Activated naive CD4-positive, alpha-beta T cell treated with anti-CD3 and anti-CD28 coated beads, Interleukin-2, amount 50 U/mL, for 72 hours (primary cell): ENCODE measurements around the gene SNX20. TPM values are rescaled to one million over a fixed set of nuclear protein-coding genes. Genes with fewer than 3 reads are reported as not detected.
A peak's percentile ranks its signal among the peaks of the same experiment; 100 is the strongest.

Source experiments
- ATAC-seq, 2 donors: fragments of 150-1000 bp; cut with Tn5 transposase; 2 replicates each; pipeline ENCODE4 v1.10.0; 2021; ENCODE audit warnings: mild to moderate bottlenecking in 2 of 2, moderate library complexity in 2 of 2
- DNase-seq, 2 donors: peaks; one replicate each; pipeline ENCODE4 v3.0.0; 2021 to 2022; ENCODE audit warnings: low spot score in 2 of 2
- H3K27ac Mint-ChIP-seq, 2 donors: one replicate each; pipeline ENCODE4 v1.8.0; 2022; ENCODE audit warnings: mild to moderate bottlenecking in 2 of 2, mixed read lengths in 2 of 2
- H3K36me3 Mint-ChIP-seq, 2 donors: one replicate each; pipeline ENCODE4 v1.8.0; 2022; ENCODE audit warnings: mixed read lengths in 2 of 2
- H3K9me3 Mint-ChIP-seq, 2 donors: one replicate each; pipeline ENCODE4 v1.8.0; 2022; ENCODE audit warnings: mixed read lengths in 2 of 2
- total RNA-seq, 2 donors: library from RNA; stranded (reverse); gene quantifications; one replicate each; pipeline ENCODE4 v1.2.3, GENCODE V29; 2022

Gene SNX20
- total RNA-seq, 2 donors from 2014 or later, result 36.7 to 48.4 TPM

DNA sequence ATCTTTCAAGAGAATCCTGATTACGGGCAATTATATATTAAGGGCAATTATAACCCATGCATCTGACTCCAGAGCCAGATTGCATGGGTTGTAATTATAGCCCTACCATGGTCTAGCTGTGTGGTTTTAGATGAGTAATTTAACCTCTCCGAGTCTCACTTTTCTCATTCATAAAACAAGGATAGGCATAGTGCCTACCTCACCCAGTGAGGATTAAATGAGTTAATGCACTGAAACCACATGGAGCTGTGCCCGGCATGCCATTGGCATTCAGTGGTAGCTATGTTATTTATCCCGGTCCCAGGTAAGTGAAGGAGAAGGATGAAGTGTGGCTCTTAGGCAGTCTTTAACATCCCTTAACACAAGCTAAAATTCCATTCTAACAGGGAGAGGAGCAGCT, 6.3 kb downstream of the SNX20 start:
- no peak for DNase-seq
- peak in 1 of 2 donors; percentile 54 for ATAC-seq
- peaks cover 67 to 90% of the 10 kb centered on the region in 2 donors for H3K36me3 Mint-ChIP-seq
- peaks cover 18 to 21% of the 10 kb centered on the region in 2 donors for H3K9me3 Mint-ChIP-seq
- H3K27ac Mint-ChIP-seq, result no peak overlapping the region

DNA sequence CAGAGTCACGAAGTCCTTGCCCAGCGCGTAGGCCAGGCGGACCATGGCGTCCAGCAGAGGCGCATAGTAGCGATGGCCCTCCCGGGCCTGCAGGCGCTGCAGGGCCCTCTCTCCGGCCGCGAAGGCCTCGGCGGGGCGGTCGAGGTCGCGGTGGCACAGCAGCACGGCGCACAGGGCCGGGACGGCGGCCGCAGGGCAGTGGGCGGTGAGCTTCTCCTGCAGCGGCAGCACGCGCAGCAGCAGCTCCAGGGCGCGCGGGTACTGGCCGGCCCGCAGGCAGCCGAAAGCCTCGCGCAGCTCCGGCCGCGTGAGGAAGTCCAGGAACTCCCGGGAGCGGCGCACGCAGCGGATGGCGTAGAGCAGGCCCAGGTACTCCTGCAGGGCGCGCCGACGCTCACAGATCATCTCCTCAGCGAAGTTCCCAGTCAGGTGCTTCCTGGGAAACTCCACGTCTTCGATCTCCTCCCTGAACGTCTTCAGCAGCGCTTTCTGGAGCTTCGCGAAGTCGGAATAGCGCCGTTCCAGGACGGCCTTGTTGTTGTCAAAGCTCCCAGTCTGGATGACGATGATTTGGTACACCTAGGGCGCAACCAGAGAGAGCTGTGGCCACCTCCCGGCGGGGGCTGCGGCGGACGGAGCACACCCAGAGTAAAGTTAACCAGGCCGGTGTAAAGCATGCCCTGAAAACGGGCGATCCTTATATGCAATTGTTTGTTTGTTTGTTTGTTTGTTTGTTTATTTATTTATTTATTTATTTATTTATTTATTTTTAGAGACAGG, 7.4 kb downstream of the SNX20 start:
- Mint-ChIP-seq H3K36me3 (peaks cover 62 to 82% of the 10 kb centered on the region in 2 donors), H3K27ac (peak overlapping the region; percentile 53 to 55), H3K9me3 (peaks cover 18 to 21% of the 10 kb centered on the region in 2 donors)
- DNase-seq (no peak), ATAC-seq (no peak)

DNA sequence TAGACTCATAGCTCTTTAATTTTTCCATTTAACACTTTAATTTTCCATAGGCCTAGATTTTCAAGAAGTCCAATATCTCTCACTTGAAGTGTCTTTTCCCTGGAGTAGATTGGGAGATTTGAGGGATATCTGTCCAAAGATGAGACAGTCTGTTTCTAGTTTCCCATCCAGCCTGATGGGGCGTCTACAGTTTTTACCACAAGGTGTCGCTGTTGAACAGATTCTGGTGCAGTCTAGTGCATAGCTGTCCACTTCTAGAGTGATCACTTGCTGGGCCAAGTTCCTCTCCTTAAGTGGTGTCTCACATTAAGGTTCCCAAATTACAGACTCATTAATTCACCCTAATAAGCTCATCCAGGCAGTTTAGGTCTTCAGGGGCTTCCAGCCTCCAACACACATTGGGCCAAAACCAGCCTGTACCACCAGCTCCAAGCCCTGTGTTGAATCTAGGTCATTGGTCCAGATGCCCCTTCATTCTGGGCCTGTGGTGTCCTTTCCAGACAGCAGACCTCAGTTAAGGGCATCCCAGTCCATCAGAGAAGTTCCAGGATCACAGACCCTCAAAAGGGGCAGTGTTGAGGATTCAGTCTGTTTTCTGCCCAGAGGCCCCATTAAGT, 9.4 kb downstream of the SNX20 start:
- peak in 1 of 2 donors; percentile 79 for DNase-seq
- Mint-ChIP-seq H3K36me3 (peaks cover 48 to 62% of the 10 kb centered on the region in 2 donors), H3K27ac (peak overlapping the region; percentile 53 to 93), H3K9me3 (peaks cover 18 to 21% of the 10 kb centered on the region in 2 donors)
- ATAC-seq, result peak in 1 of 2 donors; percentile 39

DNA sequence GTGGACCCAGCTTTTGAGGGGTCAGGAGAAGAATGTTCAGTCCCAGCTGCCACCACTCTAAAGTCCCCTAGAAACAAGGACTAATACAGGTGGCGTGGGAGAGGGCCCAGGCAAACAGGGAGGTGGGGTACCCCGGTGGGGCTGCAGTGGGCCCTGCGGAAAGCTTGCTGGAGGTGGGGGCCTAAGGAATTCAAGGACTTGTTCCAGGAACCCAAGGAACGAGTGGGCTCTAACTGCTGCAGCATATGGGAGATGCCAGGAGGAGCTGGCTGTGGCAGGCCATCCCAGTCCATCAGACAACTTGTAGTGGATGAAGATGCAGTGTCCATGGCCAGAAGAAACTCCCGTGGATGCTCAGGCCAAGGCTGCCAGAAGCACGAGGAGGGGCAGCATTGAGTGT, 10.6 kb downstream of the SNX20 start:
- DNase-seq, result no peak
- peaks cover 41 to 50% of the 10 kb centered on the region in 2 donors for H3K36me3 Mint-ChIP-seq
- peaks cover 18 to 21% of the 10 kb centered on the region in 2 donors for H3K9me3 Mint-ChIP-seq
- no peak for ATAC-seq
- H3K27ac Mint-ChIP-seq, result no peak overlapping the region

DNA sequence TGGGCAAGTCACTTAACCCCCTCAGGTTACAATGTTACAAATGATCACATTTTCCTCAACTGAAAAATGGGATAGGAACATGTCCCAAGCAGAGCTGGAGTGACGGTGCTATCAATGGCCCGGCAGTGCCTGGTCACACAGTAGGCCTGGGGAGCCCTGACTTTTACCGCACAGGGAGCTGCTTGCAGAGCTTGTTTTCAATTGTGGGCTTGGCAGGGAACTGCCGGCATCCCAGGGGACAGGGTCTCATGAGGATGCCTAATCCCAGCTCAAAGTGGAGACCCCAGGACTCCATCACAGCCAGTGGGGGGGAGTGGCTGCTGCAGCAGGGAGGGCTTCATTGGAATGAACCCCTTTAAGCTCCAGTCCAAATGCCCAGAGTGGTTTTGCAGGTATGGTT, 11.4 kb downstream of the SNX20 start:
- no peak for ATAC-seq
- peaks cover 18 to 21% of the 10 kb centered on the region in 2 donors for H3K9me3 Mint-ChIP-seq
- H3K36me3 Mint-ChIP-seq, result peaks cover 37 to 44% of the 10 kb centered on the region in 2 donors
- peak overlapping the region in 1 of 2 donors; percentile 29 for H3K27ac Mint-ChIP-seq
- DNase-seq, result no peak

DNA sequence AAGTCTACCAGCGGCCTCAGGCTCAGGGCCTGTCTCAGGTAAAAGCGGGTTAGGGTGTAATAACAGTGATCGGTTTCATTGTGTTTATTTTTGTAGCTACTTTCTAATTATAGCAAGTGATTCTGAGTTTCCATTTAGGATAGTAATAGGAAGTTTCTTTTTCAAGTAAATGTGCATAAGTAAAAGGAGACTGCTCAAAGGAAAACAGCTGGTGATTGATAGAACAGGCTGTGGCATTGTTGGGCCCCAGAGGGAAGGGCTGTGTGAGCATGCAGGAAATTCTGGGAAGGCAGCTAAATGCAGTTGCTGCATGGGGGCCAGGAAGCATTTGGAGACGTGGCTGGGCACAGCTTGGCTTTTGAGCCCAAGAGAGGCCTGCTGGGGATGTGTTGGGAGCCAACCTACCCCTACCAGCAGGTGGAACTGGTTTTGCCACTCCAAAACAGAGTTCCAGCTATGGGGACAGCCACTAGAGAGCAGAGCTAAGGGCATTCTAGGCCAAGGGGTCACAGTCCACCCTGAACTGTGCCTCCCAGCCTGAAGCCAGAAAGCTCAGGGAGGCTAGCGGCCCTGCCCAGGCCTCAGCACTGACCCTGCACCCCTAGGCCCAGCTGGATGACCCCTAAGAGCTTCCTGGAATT, 12.6 kb downstream of the SNX20 start:
- peak overlapping the region; percentile 77 to 85 for H3K27ac Mint-ChIP-seq
- ATAC-seq (no peak), DNase-seq (no peak)
- H3K9me3 Mint-ChIP-seq, result peaks cover 17 to 18% of the 10 kb centered on the region in 2 donors
- peaks cover 29 to 31% of the 10 kb centered on the region in 2 donors for H3K36me3 Mint-ChIP-seq

DNA sequence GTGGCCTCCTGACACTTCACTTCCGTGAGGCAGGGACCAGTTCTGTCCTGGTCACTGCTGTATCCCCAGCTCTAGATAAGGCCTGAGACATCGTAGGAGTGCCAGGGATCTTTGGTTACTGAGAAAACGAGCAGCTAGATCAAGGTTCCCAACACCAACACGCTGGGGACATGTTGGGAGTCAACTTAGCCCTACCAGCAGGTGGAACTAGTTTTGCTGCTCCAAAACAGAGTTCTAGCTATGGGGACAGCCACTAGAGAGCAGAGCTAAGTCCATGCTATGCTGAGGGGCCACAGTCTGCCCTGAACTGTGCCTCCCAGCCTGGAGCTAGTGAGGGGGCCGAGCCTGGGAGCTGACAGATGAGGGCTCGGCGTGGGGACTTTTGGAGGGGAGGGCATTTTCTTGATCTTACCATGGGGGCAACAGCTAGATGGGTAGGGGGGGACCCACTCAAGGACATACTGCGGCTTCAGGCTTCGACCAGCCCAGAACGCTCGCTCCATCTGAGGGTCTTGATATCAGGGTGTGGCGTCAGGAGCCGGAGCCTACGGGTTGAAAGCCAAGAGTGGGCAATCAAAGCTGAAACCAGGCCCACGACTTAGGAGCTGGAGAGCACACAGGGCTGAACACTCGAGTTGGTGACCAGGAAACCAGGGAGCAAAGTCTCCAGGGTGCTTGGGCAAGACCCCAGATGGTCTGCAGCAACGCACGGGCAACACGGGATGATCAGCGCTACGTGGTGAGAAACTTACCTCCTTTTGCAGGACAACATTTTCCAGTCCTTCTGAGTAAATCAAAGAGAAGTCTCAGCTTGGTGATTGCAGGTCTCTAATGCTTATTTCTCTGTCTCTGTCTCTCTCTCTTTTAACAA, 13.4 kb downstream of the SNX20 start:
- Mint-ChIP-seq H3K27ac (peak overlapping the region; percentile 85 to 96), H3K9me3 (peaks cover 13 to 14% of the 10 kb centered on the region in 2 donors), H3K36me3 (peaks cover 23 to 24% of the 10 kb centered on the region in 2 donors)
- DNase-seq (no peak), ATAC-seq (peak in 1 of 2 donors; percentile 5)

DNA sequence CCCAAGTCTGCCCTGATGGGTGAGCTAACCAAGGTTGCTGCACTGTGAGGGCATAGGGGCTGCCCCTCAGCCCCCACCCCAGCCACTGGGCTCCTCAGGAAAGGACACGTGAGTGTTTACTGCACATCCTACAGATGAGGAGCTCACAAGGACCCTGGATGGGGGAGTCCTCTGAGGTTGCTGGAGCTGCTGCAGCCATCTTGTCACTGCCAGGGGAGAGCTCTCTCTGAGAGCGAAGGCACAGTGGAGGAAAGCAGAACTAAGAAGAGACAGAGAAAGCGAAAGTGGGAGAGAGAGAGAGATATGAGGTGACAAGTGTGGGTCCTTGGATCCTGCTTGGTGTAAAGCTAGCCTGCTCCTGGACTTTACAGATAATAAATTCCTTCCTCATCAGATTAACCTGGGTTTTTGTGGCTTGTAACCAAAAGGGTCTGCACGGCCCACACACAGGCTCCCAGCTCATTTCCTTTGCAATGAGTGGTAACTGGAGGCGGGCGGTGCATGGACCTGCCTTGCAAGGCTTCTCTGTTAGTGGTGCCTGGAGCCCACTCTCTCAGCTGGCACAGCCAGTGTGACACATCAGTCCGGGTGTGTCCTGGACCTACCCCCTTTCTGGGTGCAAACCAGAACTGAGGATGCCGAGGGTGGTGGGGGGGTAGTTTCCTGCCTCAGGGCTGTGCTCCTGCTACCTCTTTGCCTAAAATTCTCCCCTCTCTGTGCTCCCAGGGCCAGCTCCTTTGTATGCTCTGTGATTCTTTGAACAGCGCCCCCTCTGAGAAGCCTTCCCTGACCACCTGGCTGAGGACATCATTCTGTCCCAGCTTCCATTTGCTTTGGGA, 14.2 kb downstream of the SNX20 start:
- Mint-ChIP-seq H3K9me3 (peaks cover 5 to 7% of the 10 kb centered on the region in 2 donors), H3K36me3 (peaks cover 15% of the 10 kb centered on the region in 2 donors), H3K27ac (peak overlapping the region; percentile 85 to 96)
- DNase-seq (peak in 1 of 2 donors; percentile 41), ATAC-seq (peak; percentile 75 to 82)

DNA sequence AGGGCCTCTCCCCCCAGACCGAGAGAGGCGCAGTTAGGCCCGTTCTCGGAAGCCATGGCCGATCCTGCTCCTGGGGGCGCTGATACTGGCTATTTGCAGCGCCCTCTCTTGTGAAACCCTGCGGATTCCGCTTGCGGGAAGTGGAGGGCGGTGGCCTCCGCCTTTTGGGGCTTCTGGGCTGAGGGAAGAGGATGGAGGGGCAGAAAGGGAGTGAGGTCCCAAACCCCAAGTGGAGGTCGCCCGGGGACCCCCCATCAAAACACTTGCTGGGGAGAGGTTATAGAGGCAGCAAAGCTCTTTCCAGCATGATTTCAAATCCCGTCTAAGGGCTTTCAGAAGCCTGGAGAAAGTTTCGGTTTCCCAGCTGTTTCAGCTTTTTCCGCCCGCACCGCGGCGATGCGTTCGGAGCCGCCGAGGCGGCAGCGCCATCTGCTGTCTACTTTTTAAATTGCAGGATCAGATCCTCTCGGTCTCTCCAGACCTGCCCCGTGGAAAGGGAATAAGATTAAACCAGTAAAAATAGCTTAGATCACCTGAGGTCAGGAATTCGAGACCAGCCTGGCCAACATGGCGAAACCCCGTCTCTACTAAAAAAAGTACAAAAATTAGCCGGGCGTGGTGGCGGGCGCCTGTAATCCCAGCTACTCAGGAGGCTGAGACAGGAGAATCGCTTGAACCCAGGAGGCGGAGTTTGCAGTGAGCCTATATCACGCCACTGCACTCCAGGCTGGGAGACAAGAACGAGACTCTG, 15.8 kb downstream of the SNX20 start:
- Mint-ChIP-seq H3K27ac (peak overlapping the region; percentile 52 to 68), H3K36me3 (peaks cover 0 to 4% of the 10 kb centered on the region in 2 donors), H3K9me3 (no peaks in the 10 kb centered on the region)
- ATAC-seq, result peak; percentile 55 to 58
- DNase-seq, result peak; percentile 82 to 96

DNA sequence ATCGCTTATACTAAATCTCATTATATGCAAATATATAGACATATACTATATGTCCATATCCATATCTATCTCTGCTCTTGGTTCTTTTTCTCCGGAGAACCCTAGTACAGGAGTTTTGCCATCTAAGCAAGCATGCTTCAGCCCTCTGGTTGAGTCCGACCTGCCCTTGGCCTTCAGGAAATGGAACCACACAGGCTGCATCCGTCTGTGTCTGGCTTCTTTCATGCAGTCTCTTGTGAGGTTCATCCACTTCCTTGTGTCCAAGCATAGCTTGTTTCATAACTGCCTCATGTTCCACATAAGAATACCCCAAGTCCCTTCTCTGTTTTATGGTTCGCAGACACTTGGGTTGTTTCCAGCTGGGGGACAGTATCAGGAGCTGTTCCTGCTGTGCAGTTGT, 16.8 kb downstream of the SNX20 start:
- DNase-seq (no peak), ATAC-seq (no peak)
- Mint-ChIP-seq H3K27ac (no peak overlapping the region), H3K36me3 (no peaks in the 10 kb centered on the region), H3K9me3 (no peaks in the 10 kb centered on the region)

DNA sequence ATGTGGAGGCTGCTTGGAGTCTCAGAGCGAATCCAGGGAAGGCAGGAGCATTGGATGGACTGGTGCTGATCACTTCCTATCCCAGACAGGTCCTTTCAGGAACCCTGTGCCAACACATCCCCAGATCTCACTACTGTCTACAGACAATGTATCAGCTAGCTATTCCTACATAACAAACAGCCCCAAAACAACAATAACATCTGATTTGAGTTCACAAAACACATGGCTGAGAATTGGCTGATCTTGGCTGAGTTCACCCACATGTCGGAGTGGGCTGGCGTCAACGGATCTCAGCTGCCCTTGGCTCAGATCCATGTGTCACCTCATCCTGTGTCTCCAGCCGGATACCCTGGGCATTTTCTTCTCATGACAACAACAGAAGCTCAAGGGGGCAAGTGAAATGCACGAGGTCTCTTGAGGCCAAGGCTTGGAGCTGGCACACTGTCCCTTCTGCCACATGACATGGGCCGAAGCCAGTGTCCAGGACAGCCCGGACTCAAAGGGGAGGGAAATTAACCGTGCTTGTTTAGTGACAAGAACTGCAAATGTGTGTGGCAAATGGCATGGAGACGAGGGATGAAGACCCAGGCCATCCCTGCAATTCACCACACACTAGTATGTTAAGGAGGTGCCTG, 18.7 kb downstream of the SNX20 start:
- DNase-seq (no peak), ATAC-seq (no peak)
- no peaks in the 10 kb centered on the region for H3K36me3 Mint-ChIP-seq
- H3K27ac Mint-ChIP-seq, result no peak overlapping the region
- no peaks in the 10 kb centered on the region for H3K9me3 Mint-ChIP-seq

DNA sequence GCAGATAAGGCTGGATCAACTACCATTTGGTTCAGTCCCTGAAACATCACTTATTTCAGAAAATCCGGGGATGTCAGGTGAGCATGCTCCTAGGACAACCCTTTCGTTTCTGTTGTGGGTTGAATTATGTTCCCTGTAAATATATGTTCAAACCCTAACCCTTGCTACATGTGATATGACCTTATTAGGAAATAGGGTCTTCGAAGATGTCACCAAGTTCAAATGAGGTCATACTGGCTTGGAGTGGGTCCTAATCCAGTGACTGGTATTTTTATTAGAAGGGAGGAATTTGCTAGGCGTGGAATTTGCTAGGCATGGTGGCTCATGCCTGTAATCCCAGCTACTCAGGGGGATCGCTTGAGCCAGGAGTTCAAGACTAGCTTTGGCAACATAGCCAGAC, 21.3 kb downstream of the SNX20 start:
- no peak for DNase-seq
- Mint-ChIP-seq H3K36me3 (no peaks in the 10 kb centered on the region), H3K27ac (no peak overlapping the region), H3K9me3 (no peaks in the 10 kb centered on the region)
- ATAC-seq, result no peak

DNA sequence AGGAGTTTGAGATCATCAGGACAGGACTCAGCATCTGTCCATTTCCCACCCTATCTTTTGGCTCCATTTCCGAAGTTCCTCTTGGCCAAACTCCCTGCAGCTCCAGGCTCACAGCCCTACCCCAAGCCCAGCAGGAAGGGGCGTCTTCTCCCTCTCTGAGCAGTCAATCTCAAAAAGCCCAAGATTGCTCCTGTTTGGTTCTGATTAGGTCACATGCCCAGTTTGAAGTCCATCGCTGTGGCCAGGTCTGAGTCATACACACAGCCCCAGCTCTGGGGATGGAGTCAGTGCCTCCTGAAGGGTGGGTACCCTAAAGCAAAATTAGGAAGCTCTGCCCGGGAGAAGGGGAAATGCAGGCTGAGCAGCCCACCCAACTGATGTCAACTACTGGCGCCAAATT, 23.9 kb downstream of the SNX20 start:
- no peak for ATAC-seq
- DNase-seq, result no peak
- Mint-ChIP-seq H3K36me3 (no peaks in the 10 kb centered on the region), H3K9me3 (no peaks in the 10 kb centered on the region), H3K27ac (no peak overlapping the region)

DNA sequence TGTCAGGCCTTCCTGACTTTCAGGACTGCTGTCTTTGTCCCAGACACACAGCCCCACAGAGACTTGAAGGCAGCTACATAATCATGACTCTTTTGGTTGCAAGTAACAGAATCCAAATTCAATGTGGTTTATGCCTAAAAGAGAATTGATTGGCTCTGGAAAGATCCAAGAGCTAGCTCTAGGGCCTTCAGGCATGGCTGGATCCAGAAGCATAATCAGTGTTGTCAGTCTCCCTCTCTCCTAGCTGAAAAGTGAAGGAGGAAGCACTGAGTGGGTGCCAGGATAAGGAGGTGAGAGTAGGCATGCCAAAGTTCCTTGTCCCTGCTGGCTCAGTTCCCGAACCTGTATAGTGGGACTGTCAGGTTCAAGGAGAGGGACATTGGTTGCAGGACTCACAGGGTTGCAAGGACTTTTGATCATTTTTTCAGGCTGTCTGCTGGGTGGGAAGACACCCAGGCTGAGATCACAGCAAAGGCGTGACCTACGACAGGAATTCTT, 25.5 kb downstream of the SNX20 start:
- H3K36me3 Mint-ChIP-seq, result peaks cover 0 to 6% of the 10 kb centered on the region in 2 donors
- peaks cover 5% of the 10 kb centered on the region in 2 donors for H3K9me3 Mint-ChIP-seq
- no peak for DNase-seq
- H3K27ac Mint-ChIP-seq, result no peak overlapping the region
- ATAC-seq, result no peak
